DND-41 (cell line): ENCODE data around the gene ZFYVE28.

Source experiments
- EZH2 ChIP-seq: IDR thresholded peaks from 3 replicates; pipeline ENCODE4 v1.6.1; 2012; ENCODE audit warnings: borderline replicate concordance, low read depth, mild to moderate bottlenecking, moderate library complexity, low read length, inconsistent platforms; ENCODE audit not compliant: severe bottlenecking
- TF ChIP-seq, protein P1 (sequence below): IDR thresholded peaks from 2 replicates; pipeline ENCODE4 v1.5.1; 2012; ENCODE audit warnings: borderline replicate concordance, low read length, moderate library complexity, mild to moderate bottlenecking; ENCODE audit not compliant: poor library complexity, severe bottlenecking; ENCODE audit errors: extremely low read depth

DNA sequence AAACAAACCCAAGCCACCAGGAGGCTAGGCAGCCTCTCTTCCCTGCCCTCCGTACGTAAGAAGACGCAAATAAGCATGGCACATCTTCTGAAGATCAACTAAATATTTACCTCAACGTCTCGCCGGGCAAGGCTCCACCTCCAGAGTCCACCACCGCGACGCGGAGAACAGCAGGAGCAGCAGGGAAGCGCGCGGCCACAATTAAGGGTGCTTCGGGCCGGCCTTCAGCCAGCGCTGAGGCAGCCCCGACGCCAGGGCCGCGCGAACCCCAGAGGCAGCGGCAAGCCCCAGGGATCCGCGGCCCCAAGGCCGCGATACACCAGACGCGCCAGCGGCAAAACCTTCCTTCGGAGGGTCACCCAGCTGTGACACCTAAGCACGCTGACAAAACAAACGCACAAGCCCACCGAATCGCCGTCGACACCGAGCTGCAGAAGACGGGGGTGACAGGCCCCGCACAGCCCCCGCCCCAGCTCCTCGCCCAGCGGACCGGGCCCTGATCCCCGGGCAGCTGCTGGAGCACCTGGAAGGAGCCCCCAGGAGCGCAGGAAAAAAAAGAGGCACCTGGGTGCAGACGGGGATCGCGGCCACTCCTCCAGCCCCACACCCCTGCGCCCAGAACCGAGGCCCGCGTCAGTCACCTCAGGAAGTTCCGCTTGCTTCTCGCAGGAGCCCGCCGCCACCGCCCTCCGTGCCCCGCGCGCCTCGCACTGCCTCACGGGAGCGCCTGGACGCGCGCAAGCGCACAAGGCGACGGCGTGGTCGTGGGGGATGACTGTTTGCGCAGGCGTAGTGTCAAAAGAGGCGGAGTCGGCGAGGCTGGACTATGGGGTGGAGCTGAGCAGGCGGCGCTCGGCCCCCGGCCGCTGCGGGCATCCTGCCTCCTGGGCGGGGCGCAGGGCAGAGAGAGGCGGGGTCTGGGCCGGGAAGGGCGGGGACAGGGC, 176.8 kb downstream of the ZFYVE28 start, which contains the start of the genes HAUS3 and POLN:
- TF ChIP-seq, protein P1, sequence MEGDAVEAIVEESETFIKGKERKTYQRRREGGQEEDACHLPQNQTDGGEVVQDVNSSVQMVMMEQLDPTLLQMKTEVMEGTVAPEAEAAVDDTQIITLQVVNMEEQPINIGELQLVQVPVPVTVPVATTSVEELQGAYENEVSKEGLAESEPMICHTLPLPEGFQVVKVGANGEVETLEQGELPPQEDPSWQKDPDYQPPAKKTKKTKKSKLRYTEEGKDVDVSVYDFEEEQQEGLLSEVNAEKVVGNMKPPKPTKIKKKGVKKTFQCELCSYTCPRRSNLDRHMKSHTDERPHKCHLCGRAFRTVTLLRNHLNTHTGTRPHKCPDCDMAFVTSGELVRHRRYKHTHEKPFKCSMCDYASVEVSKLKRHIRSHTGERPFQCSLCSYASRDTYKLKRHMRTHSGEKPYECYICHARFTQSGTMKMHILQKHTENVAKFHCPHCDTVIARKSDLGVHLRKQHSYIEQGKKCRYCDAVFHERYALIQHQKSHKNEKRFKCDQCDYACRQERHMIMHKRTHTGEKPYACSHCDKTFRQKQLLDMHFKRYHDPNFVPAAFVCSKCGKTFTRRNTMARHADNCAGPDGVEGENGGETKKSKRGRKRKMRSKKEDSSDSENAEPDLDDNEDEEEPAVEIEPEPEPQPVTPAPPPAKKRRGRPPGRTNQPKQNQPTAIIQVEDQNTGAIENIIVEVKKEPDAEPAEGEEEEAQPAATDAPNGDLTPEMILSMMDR: peak; percentile 12
- no peak for TF ChIP-seq EZH2
